ENCODE data around the gene NR6A1. TPM values are rescaled to one million over a fixed set of nuclear protein-coding genes. Genes with fewer than 3 reads are reported as not detected.

NR6A1 gene
- total RNA-seq, 1 donor from 2014 or later, result 0.53 TPM

GRCh38 chr9:124813041-124813440 is 41.9 kb upstream of the NR6A1 start:
- intact Hi-C loops (cut with DNase I), result loop anchor here (10.0 kb wide), 1 partner anchor 308 kb away; the partner anchor contains the start of gene NR5A1
- Histone ChIP-seq H3K36me3 (no peaks in the 10 kb centered on the region), H3K27me3 (no peaks in the 10 kb centered on the region), H3K9me3 (no peaks in the 10 kb centered on the region), H3K27ac (no peak overlapping the region), H3K4me1 (no peaks in the 10 kb centered on the region), H3K4me3 (no peak overlapping the region)
- no peak for DNase-seq (ENCODE audit: low spot score in 2 of 2)
- TF ChIP-seq CTCF (IDR thresholded peaks at IDR 0.05), result no peak

GRCh38 chr9:124812441-124812876 is 41.3 kb upstream of the NR6A1 start:
- H3K9me3 ChIP-seq, result no peaks in the 10 kb centered on the region
- H3K36me3 ChIP-seq, result no peaks in the 10 kb centered on the region
- H3K27me3 ChIP-seq, result no peaks in the 10 kb centered on the region
- DNase-seq (ENCODE audit: low spot score in 2 of 2), result no peak
- H3K4me3 ChIP-seq, result no peak overlapping the region
- H3K27ac ChIP-seq, result no peak overlapping the region
- no peak for TF ChIP-seq CTCF (IDR thresholded peaks at IDR 0.05)
- H3K4me1 ChIP-seq, result no peaks in the 10 kb centered on the region
- intact Hi-C loops (cut with DNase I), result loop anchor here (10.0 kb wide), 1 partner anchor 308 kb away; the partner anchor contains the start of gene NR5A1

GRCh38 chr9:124810663-124811355 is 39.7 kb upstream of the NR6A1 start:
- no peak overlapping the region for H3K27ac ChIP-seq
- H3K36me3 ChIP-seq, result no peaks in the 10 kb centered on the region
- no peaks in the 10 kb centered on the region for H3K9me3 ChIP-seq
- H3K4me1 ChIP-seq, result no peaks in the 10 kb centered on the region
- no peak overlapping the region for H3K4me3 ChIP-seq
- no peaks in the 10 kb centered on the region for H3K27me3 ChIP-seq
- intact Hi-C loops (cut with DNase I), result loop anchor here (10.0 kb wide), 1 partner anchor 306 kb away; the partner anchor contains the start of gene NR5A1
- TF ChIP-seq CTCF (IDR thresholded peaks at IDR 0.05), result no peak
- DNase-seq (ENCODE audit: low spot score in 2 of 2), result no peak

GRCh38 chr9:124809741-124810500 is 38.8 kb upstream of the NR6A1 start:
- Histone ChIP-seq H3K4me3 (no peak overlapping the region), H3K27me3 (no peaks in the 10 kb centered on the region), H3K36me3 (no peaks in the 10 kb centered on the region), H3K27ac (no peak overlapping the region), H3K9me3 (no peaks in the 10 kb centered on the region), H3K4me1 (no peaks in the 10 kb centered on the region)
- intact Hi-C loops (cut with DNase I), result loop anchor here (10.0 kb wide), 1 partner anchor 305 kb away; the partner anchor contains the start of gene NR5A1
- no peak for TF ChIP-seq CTCF (IDR thresholded peaks at IDR 0.05)
- DNase-seq (ENCODE audit: low spot score in 2 of 2), result no peak

GRCh38 chr9:124809211-124809610 is 38.1 kb upstream of the NR6A1 start:
- no peaks in the 10 kb centered on the region for H3K4me1 ChIP-seq
- no peaks in the 10 kb centered on the region for H3K36me3 ChIP-seq
- no peak for DNase-seq (ENCODE audit: low spot score in 2 of 2)
- no peak overlapping the region for H3K4me3 ChIP-seq
- no peaks in the 10 kb centered on the region for H3K27me3 ChIP-seq
- H3K9me3 ChIP-seq, result no peaks in the 10 kb centered on the region
- H3K27ac ChIP-seq, result no peak overlapping the region
- no peak for TF ChIP-seq CTCF (IDR thresholded peaks at IDR 0.05)
- intact Hi-C loops (cut with DNase I), result no loop called here

Measured in ascending aorta (tissue), 2 donors.